Endothelial cell of umbilical vein (primary cell): ENCODE data around the gene TEAD4.
A peak's percentile ranks its signal among the peaks of the same experiment; 100 is the strongest.

Source experiments
- EZH2 ChIP-seq: IDR thresholded peaks from 2 replicates; pipeline ENCODE4 v1.6.1; 2012; ENCODE audit warnings: borderline replicate concordance, low read depth, mild to moderate bottlenecking, moderate library complexity, low read length, inconsistent platforms; ENCODE audit not compliant: severe bottlenecking
- POLR2A ChIP-seq: IDR thresholded peaks from 2 replicates; pipeline ENCODE4 v1.6.1; 2012; ENCODE audit warnings: low read depth, mild to moderate bottlenecking, control low read depth, low read length
- TF ChIP-seq, protein P1 (sequence below), 2 donors: IDR thresholded peaks; 1 replicate in 1 of 2; 2 replicates in 1 of 2; pipeline ENCODE4 v1.5.1; 2011; ENCODE audit warnings: low read length in 2 of 2, mild to moderate bottlenecking in 2 of 2, moderate library complexity in 2 of 2, control low read depth in 1 of 2, inconsistent platforms in 1 of 2, low read depth in 1 of 2; ENCODE audit not compliant: insufficient read depth in 1 of 2; ENCODE audit errors: extremely low read depth in 1 of 2

GRCh38 chr12:3073438-3074250 lies 114.4 kb downstream of the TEAD4 start:
- TF ChIP-seq POLR2A, result no peak
- TF ChIP-seq, protein P1, sequence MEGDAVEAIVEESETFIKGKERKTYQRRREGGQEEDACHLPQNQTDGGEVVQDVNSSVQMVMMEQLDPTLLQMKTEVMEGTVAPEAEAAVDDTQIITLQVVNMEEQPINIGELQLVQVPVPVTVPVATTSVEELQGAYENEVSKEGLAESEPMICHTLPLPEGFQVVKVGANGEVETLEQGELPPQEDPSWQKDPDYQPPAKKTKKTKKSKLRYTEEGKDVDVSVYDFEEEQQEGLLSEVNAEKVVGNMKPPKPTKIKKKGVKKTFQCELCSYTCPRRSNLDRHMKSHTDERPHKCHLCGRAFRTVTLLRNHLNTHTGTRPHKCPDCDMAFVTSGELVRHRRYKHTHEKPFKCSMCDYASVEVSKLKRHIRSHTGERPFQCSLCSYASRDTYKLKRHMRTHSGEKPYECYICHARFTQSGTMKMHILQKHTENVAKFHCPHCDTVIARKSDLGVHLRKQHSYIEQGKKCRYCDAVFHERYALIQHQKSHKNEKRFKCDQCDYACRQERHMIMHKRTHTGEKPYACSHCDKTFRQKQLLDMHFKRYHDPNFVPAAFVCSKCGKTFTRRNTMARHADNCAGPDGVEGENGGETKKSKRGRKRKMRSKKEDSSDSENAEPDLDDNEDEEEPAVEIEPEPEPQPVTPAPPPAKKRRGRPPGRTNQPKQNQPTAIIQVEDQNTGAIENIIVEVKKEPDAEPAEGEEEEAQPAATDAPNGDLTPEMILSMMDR (IDR thresholded peaks at IDR 0.05; ENCODE audit: extremely low read depth in 1 of 2, insufficient read depth in 1 of 2, low read depth in 1 of 2, low read length in 2 of 2), result peak; percentile 94 to 98
- TF ChIP-seq EZH2, result no peak
